Measurements from ENCODE around the gene MARS1.

DNA sequence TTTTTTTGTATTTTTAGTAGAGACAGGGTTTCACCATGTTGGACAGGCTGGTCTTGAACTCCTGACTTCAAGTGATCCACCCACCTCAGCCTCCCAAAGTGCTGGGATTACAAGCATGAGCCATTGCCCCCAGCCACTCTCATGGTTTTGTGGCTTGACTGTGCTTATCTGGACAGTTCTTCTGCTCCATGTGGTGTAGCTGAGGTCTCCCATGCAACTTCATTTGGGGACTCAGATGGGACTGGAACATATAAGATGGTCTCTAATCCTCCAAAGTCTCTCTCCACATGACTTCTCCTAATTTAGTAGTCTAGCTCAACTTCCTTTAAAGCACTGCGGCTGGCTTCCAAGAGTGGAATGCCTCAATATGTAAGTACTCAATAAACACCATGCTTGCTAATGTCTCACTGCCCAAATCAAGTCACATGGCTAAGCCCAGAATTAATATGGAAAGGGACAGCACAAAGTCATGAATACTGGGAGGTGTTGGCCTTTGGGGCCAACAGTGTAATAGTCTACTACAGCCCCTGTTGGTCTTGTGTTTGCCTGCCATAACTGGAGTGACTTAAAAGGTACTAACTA is 45.9 kb upstream of the MARS1 start:
- no peak for TF ChIP-seq GATA1 (IDR thresholded peaks at IDR 0.05; ENCODE audit: low read depth, low read length)
- no peak for TF ChIP-seq POLR2A (IDR thresholded peaks at IDR 0.05; ENCODE audit: low read length)

Measured in erythroblast (primary cell).